Thyroid gland (tissue), 4 donors: ENCODE measurements around the gene NME8.

Experiments used
- POLR2A ChIP-seq, 2 donors: fragments of 450-650 bp; IDR thresholded peaks; one replicate each; pipeline ENCODE4 v1.6.1; 2017; ENCODE audit warnings: antibody characterized with exemption in 2 of 2, mild to moderate bottlenecking in 2 of 2, moderate library complexity in 1 of 2
- TF ChIP-seq, protein P1 (sequence below), 6 experiments: fragments of 200-600 bp in 3 of 6; fragments of 450-650 bp in 3 of 6; sonication (generic) in 3 of 6; IDR thresholded peaks; one replicate each; pipeline ENCODE4 v1.5.1; 2016 to 2019; ENCODE audit warnings: antibody characterized with exemption in 6 of 6, mild to moderate bottlenecking in 2 of 6, inconsistent platforms in 1 of 6, moderate library complexity in 1 of 6

DNA sequence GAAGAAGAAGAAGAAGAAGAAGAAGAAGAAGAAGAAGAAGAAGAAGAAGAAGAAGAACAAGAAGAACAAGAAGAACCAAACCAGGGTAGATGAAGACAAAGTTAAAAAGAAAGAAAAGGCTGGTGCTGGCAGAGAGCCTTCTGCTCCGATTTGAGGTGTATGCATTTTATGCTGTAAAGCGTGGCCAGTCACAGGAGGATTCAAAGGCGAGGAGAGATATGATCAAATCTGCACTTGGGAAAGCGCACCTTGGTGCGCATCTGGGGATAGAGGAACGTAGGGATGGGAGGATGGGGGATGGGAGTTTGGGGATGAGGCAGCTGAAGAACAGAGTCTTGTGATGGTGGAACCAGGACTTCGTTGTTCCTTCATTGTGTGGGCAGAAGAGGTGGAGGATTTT is at the start of gene NME8:
- no peak for TF ChIP-seq POLR2A (IDR thresholded peaks at IDR 0.05)
- TF ChIP-seq, protein P1, sequence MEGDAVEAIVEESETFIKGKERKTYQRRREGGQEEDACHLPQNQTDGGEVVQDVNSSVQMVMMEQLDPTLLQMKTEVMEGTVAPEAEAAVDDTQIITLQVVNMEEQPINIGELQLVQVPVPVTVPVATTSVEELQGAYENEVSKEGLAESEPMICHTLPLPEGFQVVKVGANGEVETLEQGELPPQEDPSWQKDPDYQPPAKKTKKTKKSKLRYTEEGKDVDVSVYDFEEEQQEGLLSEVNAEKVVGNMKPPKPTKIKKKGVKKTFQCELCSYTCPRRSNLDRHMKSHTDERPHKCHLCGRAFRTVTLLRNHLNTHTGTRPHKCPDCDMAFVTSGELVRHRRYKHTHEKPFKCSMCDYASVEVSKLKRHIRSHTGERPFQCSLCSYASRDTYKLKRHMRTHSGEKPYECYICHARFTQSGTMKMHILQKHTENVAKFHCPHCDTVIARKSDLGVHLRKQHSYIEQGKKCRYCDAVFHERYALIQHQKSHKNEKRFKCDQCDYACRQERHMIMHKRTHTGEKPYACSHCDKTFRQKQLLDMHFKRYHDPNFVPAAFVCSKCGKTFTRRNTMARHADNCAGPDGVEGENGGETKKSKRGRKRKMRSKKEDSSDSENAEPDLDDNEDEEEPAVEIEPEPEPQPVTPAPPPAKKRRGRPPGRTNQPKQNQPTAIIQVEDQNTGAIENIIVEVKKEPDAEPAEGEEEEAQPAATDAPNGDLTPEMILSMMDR (IDR thresholded peaks at IDR 0.05) = no peak
